Right ventricle myocardium superior (tissue), 1 donor: Measurements from ENCODE around the gene MICAL3. TPM values are rescaled to one million over a fixed set of nuclear protein-coding genes. Genes with fewer than 3 reads are reported as not detected.
A peak's percentile ranks its signal among the peaks of the same experiment; 100 is the strongest.

Source experiments
- ATAC-seq: fragments of 200-7000 bp; cut with Tn5 transposase; one replicate; pipeline ENCODE4 v1.9.1; 2020; ENCODE audit warnings: mild to moderate bottlenecking; ENCODE audit not compliant: poor library complexity
- DNase-seq: peaks from one replicate; pipeline ENCODE4 v3.0.0-alpha.2; 2020
- intact Hi-C: fragments of 100-400 bp; cut with DNase I; formaldehyde crosslinking; loops from one replicate; pipeline ENCODE4 v1.11.2; 2022
- total RNA-seq: library from RNA; stranded (reverse); fragmentation: NEBNext Ultra II Directional; extraction: Animal tissue kit (Norgen Biotek cat#: 25700); gene quantifications from one replicate; pipeline ENCODE4 v1.2.1, GENCODE V29; 2021
- donor health status: DM: no; HTN: yes; CAD: no; lungs with severe emphysema.

MICAL3 gene
- total RNA-seq, 1 donor from 2014 or later = 78.9 TPM

- intact Hi-C loops = loop anchor here (5.0 kb wide), 1 partner anchor 47 kb away; no protein-coding TSS in a partner anchor
- ATAC-seq = no peak
- DNase-seq = no peak
Observed at GRCh38 chr22:17964643-17965042, 59.7 kb downstream of the MICAL3 start.

GRCh38 chr22:17964156-17964555 is 60.2 kb downstream of the MICAL3 start:
- intact Hi-C loops = loop anchor here (5.0 kb wide), 1 partner anchor 47 kb away; no protein-coding TSS in a partner anchor
- DNase-seq = no peak
- peak; percentile 19 for ATAC-seq

- no peak for DNase-seq
- no peak for ATAC-seq
- intact Hi-C loops = loop anchor here (5.0 kb wide), 1 partner anchor 46 kb away; no protein-coding TSS in a partner anchor
Observed at GRCh38 chr22:17963015-17963414, 61.3 kb downstream of the MICAL3 start.

DNA sequence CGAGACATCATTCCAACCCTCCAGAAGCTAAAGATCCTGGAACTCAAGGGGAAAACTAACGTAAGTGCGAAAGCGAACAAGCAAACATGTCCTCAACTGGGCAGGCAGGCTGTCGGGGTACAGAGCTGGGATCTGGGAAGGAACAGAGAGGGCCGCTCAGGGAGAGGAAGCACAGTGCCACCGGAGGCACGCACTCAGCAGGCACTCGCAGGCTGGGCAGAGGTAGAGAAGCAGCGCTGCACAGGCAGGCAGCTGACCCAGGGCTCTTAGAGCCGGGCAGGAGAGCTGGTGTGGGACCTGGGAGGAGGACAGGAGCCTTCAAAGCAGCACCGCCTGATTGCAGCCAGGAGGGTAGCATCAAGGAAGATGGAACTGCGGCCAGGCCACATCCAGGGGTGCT is 62.2 kb downstream of the MICAL3 start:
- intact Hi-C loops = loop anchor here (5.0 kb wide), 1 partner anchor 45 kb away; no protein-coding TSS in a partner anchor
- DNase-seq = no peak
- ATAC-seq = peak; percentile 13

DNA sequence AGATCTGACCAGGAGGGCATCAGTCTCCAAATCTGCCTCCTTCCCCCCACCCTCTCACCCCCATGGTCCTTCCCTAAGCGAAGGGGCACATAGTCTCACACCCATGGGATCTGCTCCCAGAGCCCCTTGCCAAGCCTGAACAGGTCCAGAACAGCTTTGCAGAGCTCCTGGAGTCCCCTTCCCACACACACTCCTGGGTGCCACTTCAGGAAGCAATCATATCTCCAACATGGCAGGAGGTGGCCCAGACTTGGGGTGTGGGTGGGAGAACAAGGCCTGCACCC is 63.0 kb downstream of the MICAL3 start:
- DNase-seq (no peak), ATAC-seq (no peak)
- intact Hi-C loops = loop anchor here (5.0 kb wide), 1 partner anchor 44 kb away; no protein-coding TSS in a partner anchor

DNA sequence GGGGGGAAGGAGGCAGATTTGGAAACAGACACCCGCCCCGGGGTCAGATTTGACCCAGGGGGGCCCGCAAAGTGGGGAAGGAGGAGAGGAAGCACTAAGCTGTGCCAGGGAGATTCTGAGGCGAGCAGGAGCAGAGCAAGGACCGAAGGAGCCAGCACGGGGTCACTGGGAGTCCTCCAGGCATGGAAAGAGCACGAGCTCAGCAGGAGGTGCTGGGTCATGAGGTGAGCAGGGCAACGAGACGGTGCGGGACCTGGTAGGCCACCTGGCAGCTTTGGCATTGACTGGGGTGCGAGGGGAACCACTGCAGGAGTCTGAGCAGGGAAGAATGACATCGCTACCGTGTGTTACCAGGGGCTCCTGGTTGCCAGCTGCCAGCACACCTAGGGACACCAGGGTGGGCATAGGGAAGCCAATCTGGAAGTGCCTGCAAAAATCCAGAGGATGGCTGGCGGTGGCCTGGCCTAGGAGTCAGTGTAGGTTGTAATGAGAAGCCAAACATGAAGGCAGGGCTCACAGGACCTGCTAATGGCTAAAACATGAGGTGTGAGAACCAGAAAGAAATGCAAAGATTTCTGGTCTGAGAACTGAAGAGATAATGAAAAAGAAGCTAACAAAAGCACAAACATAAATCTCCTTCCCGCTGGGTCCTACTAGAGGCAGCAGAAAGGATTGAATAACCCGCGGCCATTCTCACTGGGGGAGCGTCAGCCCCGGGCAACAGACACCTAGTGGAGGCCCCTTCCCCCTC is 63.5 kb downstream of the MICAL3 start:
- ATAC-seq (no peak), DNase-seq (no peak)
- intact Hi-C loops = loop anchor here (5.0 kb wide), 1 partner anchor 44 kb away; no protein-coding TSS in a partner anchor

GRCh38 chr22:17960011-17960410 is 64.3 kb downstream of the MICAL3 start:
- intact Hi-C loops = loop anchor here (5.0 kb wide), 1 partner anchor 43 kb away; no protein-coding TSS in a partner anchor
- ATAC-seq (no peak), DNase-seq (no peak)

DNA sequence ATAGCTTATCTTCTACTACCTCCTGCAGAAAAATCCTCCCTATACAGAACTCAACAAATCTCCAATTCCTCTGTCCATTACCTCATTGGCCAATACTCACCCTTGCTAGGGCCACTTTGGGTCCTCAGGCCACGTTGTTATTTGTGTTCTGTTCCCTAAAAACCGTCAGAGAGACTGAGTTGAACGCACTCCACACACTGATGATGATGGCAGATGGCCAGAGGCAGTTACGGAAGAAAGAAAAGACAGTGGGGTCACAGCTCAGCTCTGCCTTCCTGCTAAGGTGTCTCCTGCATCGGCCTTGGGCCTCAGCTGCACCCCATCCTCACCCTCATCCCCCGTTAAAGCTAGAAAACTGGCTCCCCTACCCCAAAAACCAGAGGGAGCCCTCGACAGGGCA is 66.2 kb downstream of the MICAL3 start:
- DNase-seq = no peak
- no peak for ATAC-seq
- intact Hi-C loops = no loop called here

GRCh38 chr22:17957693-17958092 is 66.7 kb downstream of the MICAL3 start:
- DNase-seq (no peak), ATAC-seq (no peak)
- intact Hi-C loops = no loop called here

- DNase-seq = no peak
- no peak for ATAC-seq
- intact Hi-C loops = no loop called here
Observed at GRCh38 chr22:17957204-17957603, 67.2 kb downstream of the MICAL3 start.

DNA sequence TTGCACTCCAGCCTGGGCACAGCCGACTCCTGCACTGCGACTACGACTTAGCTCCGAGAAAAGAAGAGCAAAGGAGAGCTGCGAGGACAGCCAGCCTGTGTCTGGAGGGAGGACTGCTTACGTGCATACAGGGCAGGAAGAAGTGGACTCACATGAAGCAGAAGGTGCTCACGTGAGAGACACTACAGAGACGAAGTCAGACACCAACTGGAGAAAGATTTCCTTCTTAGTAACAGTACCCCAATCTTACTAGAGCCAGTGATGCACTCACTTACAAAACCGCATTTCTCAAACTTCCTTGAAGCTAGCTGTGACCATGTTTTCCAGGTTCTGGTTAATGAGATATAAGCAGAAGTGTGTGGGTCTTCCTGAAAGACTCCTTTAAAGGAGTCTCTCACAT is 67.7 kb downstream of the MICAL3 start:
- intact Hi-C loops = no loop called here
- DNase-seq = no peak
- ATAC-seq = no peak

- DNase-seq (no peak), ATAC-seq (no peak)
- intact Hi-C loops = no loop called here
Observed at GRCh38 chr22:17955590-17956379, 68.6 kb downstream of the MICAL3 start.

GRCh38 chr22:17954860-17955587 is 69.3 kb downstream of the MICAL3 start:
- ATAC-seq = no peak
- intact Hi-C loops = no loop called here
- DNase-seq = no peak

DNA sequence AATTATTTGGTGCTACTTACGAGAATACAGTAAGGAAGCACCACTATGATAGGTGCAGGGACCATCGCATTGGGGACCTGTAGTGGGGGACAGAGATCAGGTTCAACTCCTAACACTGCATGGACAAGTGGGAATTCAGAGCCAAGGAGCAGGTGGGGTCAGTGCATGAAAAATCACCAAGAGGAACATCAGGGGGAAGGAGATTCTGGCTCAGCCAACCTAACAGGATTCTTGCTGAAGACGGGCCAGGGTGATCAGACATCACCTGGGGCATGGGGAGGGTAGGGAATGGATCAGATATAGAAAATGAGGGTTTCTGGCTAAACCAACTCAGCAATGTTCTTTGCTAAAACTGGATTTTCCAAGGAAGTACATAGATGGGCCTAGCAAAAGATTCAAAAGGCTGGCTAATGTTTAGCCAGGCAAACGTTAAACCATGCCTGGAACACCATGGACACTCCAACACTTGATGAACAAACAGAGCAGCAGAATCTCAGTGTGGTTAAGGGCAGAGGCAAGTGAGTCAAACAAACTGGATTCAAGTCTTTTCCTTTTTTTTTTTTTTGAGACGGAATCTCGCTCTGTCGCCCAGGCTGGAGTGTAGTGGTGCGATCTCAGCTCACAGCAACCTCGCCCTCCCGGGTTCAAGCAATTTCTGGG is 70.0 kb downstream of the MICAL3 start:
- intact Hi-C loops = no loop called here
- ATAC-seq = no peak
- no peak for DNase-seq

DNA sequence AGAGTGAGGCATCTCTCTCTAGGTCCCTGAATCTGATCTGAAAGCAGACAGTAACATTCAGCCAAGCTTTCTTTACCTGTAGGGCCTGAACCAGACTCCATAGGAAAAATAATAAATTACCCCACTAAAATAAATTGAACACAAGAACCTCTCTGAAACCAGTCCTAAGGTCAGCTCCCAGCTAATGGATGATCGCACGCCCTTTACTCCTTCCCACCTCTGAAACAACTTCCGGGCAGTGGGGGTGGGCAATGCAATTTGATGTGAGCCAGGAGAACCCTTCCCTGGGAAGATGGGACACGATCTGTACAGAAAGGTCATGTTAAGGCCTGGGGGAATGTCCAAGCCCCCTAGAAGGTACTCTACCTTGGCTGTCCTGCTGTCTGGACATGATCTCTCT is 71.2 kb downstream of the MICAL3 start:
- ATAC-seq = no peak
- no peak for DNase-seq
- intact Hi-C loops = no loop called here

GRCh38 chr22:17952273-17952801 is 72.0 kb downstream of the MICAL3 start:
- ATAC-seq = peak; percentile 20
- intact Hi-C loops = no loop called here

DNA sequence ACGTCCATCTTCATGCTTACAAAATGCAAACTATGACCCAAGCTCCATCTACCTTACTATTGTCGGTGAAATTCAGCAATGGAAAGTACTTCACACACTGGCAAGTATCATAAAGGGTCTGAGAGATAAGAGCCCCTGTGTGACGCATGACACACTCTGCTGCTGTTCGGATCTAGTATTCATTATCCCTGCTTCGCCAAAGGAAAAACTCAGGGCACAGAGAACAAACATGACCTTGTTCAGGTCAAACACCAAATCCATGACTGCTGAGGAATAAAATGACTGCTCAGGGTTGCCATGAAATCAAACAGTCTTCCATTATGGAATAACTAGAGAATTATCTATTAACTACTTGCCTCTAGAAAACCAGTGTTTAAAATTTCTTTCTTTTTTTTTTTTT is 73.0 kb downstream of the MICAL3 start:
- intact Hi-C loops = no loop called here
- DNase-seq (no peak), ATAC-seq (peak; percentile 61)

More at GRCh38 chr22:17952273-17952801, 72.0 kb downstream of the MICAL3 start:
- no peak for DNase-seq

GRCh38 chr22:17950651-17951214 is 73.6 kb downstream of the MICAL3 start:
- peak; percentile 51 for ATAC-seq
- peak; percentile 58 for DNase-seq
- intact Hi-C loops = no loop called here
